COLO668 (cell line): ENCODE results near the gene ZFYVE27.

Source experiments
- DNase-seq: peaks from one replicate; lab custom pipeline; 2025; ENCODE audit not compliant: unreplicated experiment; lab: John Stamatoyannopoulos, UW

Gene ZFYVE27

GRCh38 chr10:97785731-97786130, 48.8 kb downstream of the ZFYVE27 start:
- no peak for DNase-seq

- no peak for DNase-seq
These were observed 51.9 kb downstream of the ZFYVE27 start for GRCh38 chr10:97788552-97789442.

- no peak for DNase-seq
These were observed 53.0 kb downstream of the ZFYVE27 start for GRCh38 chr10:97789770-97790397.

GRCh38 chr10:97791824-97792721, 55.1 kb downstream of the ZFYVE27 start:
- peak; percentile 66 for DNase-seq

GRCh38 chr10:97795886-97796285, 59.0 kb downstream of the ZFYVE27 start:
- DNase-seq: peak; percentile 2

- no peak for DNase-seq
These were observed 59.7 kb downstream of the ZFYVE27 start for GRCh38 chr10:97796651-97797050.

GRCh38 chr10:97798958-97799610, 62.2 kb downstream of the ZFYVE27 start:
- no peak for DNase-seq

GRCh38 chr10:97800474-97800873, 63.5 kb downstream of the ZFYVE27 start:
- DNase-seq: no peak

GRCh38 chr10:97801422-97801821, 64.5 kb downstream of the ZFYVE27 start:
- DNase-seq: no peak

- DNase-seq: no peak
These were observed 68.4 kb downstream of the ZFYVE27 start for GRCh38 chr10:97805096-97805884.

GRCh38 chr10:97805949-97806348, 69.0 kb downstream of the ZFYVE27 start:
- DNase-seq: no peak

GRCh38 chr10:97810446-97810845, 73.5 kb downstream of the ZFYVE27 start:
- DNase-seq: peak; percentile 39
